Esophagus squamous epithelium (tissue), 4 donors: Measurements from ENCODE around the gene HTR3B.
"Not testable (repeated sequence)": the region's sequence is repeated elsewhere in the genome, so short reads cannot be mapped to it uniquely, and the experiment has no call there.

Source experiments
- POLR2A ChIP-seq, 4 donors: fragments of 450-650 bp; IDR thresholded peaks; one replicate each; pipeline ENCODE4 v1.6.1; 2017; ENCODE audit warnings: antibody characterized with exemption in 4 of 4, mild to moderate bottlenecking in 4 of 4, moderate library complexity in 3 of 4
- TF ChIP-seq, protein P1 (sequence below), 6 experiments: fragments of 450-650 bp in 4 of 6; fragments of 200-600 bp in 2 of 6; sonication (generic) in 2 of 6; IDR thresholded peaks; one replicate each; pipeline ENCODE4 v1.5.1; 2016 to 2019; ENCODE audit warnings: antibody characterized with exemption in 6 of 6, mild to moderate bottlenecking in 4 of 6, moderate library complexity in 4 of 6

DNA sequence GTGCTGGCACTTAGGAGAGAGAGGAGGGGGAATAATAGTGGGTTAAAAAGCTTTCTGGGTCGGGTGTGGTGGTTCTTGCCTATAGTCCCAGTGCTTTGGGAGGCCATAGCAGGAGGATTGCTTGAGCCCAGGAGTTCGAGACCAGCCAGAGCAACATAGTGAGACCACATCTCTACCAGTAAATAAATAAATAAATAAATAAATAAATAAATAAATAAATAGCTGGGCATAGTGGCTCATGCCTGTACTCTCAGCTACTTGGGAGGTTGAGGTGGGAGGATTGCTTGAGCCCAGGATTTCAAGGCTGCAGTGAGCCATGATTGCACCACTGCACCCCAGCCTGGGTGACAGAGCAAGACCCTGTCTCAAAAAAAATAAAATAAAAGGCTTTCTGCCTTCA lies 41.6 kb downstream of the HTR3B start:
- TF ChIP-seq, protein P1, sequence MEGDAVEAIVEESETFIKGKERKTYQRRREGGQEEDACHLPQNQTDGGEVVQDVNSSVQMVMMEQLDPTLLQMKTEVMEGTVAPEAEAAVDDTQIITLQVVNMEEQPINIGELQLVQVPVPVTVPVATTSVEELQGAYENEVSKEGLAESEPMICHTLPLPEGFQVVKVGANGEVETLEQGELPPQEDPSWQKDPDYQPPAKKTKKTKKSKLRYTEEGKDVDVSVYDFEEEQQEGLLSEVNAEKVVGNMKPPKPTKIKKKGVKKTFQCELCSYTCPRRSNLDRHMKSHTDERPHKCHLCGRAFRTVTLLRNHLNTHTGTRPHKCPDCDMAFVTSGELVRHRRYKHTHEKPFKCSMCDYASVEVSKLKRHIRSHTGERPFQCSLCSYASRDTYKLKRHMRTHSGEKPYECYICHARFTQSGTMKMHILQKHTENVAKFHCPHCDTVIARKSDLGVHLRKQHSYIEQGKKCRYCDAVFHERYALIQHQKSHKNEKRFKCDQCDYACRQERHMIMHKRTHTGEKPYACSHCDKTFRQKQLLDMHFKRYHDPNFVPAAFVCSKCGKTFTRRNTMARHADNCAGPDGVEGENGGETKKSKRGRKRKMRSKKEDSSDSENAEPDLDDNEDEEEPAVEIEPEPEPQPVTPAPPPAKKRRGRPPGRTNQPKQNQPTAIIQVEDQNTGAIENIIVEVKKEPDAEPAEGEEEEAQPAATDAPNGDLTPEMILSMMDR (IDR thresholded peaks at IDR 0.05), result not testable (repeated sequence)
- TF ChIP-seq POLR2A (IDR thresholded peaks at IDR 0.05), result not testable (repeated sequence)
